Measurements from ENCODE around the gene KIRREL3. TPM values are rescaled to one million over a fixed set of nuclear protein-coding genes. Genes with fewer than 3 reads are reported as not detected.

Gene KIRREL3
- total and polyA plus RNA-seq, 9 of the 15 experiments (the other 6 are each of a cell fraction or from before 2014, with no cell fraction given), result 0.04 to 0.10 TPM; not detected in 7

GRCh38 chr11:126378763-126379162, 621.8 kb downstream of the KIRREL3 start:
- Histone ChIP-seq H3K9ac (ENCODE audit: insufficient read depth in 1 of 2, low read depth in 2 of 2, low read length in 2 of 2) (no peak overlapping the region), H3K27ac (ENCODE audit: extremely low read depth, low read depth, low read length) (no peak overlapping the region), H3K79me2 (ENCODE audit: control insufficient read depth, insufficient read depth, low read length) (no peaks in the 10 kb centered on the region), H3K4me2 (ENCODE audit: insufficient read depth, low read length) (no peak overlapping the region), H3K27me3 (ENCODE audit: control insufficient read depth in 2 of 2, insufficient read depth in 2 of 2, low read length in 2 of 2) (no peaks in the 10 kb centered on the region), H3K9me3 (replicated peaks; ENCODE audit: control insufficient read depth, insufficient read depth, low read depth, low read length) (no peaks in the 10 kb centered on the region), H3K36me3 (ENCODE audit: control insufficient read depth, insufficient read depth, low read length) (no peaks in the 10 kb centered on the region), H3K9me1 (ENCODE audit: control insufficient read depth, insufficient read depth, low read length) (no peaks in the 10 kb centered on the region), H3K4me1 (replicated peaks in 1 of 2; ENCODE audit: control insufficient read depth in 2 of 2, insufficient read depth in 2 of 2, low read length in 2 of 2) (peaks cover 0 to 5% of the 10 kb centered on the region in 2 experiments; a peak in 2 of 5 replicates), H4K20me1 (replicated peaks; ENCODE audit: control insufficient read depth, insufficient read depth, low read length) (peaks cover 8% of the 10 kb centered on the region; the same call in 1 of the 2 replicates), H3K4me3 (no peak overlapping the region), H2AFZ (ENCODE audit: low read depth, low read length) (no peak overlapping the region)
- intact Hi-C loops (cut with micrococcal nuclease) (no loop called here), in situ Hi-C loops (cut with MboI) (no loop called here)
- no TSS peak for BruUV-seq (replicated peaks)
- WGBS (ENCODE audit: insufficient coverage, low coverage, missing lambda C conversion rate), result 18% methylated on average over 4 of the region's 4 CpGs
- DNase-seq (ENCODE audit: extremely low read depth in 1 of 4, low spot score in 3 of 4), result no peak
- ChIA-PET CTCF (ENCODE audit: low intra/inter-chr PET ratio) (no interaction called here), POLR2A (no interaction called here)
- no peak for FAIRE-seq
- TF ChIP-seq TAL1 (IDR thresholded peaks at IDR 0.05), result 0 out of 2 replicates have a peak, but pooled peaks have one; percentile 8
- peak; percentile 81 to 88 for TF ChIP-seq KDM1A (IDR thresholded peaks at IDR 0.05)
- 0 out of 2 replicates have a peak, but pooled peaks have one; percentile 32 for TF ChIP-seq TEAD4 (IDR thresholded peaks at IDR 0.05; ENCODE audit: low read length)
- no peak for TF ChIP-seq TEAD4 (CRISPR knock-in tag; IDR thresholded peaks at IDR 0.05; ENCODE audit: borderline replicate concordance)
- TF ChIP-seq ZNF695 (CRISPR knock-in tag; IDR thresholded peaks at IDR 0.05), result no peak
- TF ChIP-seq ELK3 (CRISPR knock-in tag; IDR thresholded peaks at IDR 0.05), result no peak
- TF ChIP-seq CBFA2T3 (IDR thresholded peaks at IDR 0.05), result peak; percentile 57
- TF ChIP-seq NFIC (IDR thresholded peaks at IDR 0.05), result peak; percentile 78
- peak in 1 of 2 experiments; percentile 62; a peak in 1 of 4 replicates for TF ChIP-seq RCOR1 (IDR thresholded peaks at IDR 0.05; ENCODE audit: borderline replicate concordance in 1 of 2, low read depth in 2 of 2, low read length in 2 of 2)
- no peak for ATAC-seq

All from K562 (cell line).